VCaP (cell line): Measurements from ENCODE around the gene ITPR2.
"Not testable (repeated sequence)": the region's sequence is repeated elsewhere in the genome, so short reads cannot be mapped to it uniquely, and the experiment has no call there.

ENCODE experiments used
- H3K27ac ChIP-seq: fragments of 450-650 bp; 2 replicates; pipeline ENCODE4 v1.5.1; 2017
- CTCF ChIP-seq: fragments of 450-650 bp; conservative IDR thresholded peaks from 2 replicates; pipeline ENCODE4 v1.5.1; 2017; ENCODE audit warnings: mild to moderate bottlenecking, moderate library complexity

Gene ITPR2

GRCh38 chr12:26737487-26738030 is 95.4 kb downstream of the ITPR2 start:
- no peak for TF ChIP-seq CTCF
- no peak overlapping the region for H3K27ac ChIP-seq

DNA sequence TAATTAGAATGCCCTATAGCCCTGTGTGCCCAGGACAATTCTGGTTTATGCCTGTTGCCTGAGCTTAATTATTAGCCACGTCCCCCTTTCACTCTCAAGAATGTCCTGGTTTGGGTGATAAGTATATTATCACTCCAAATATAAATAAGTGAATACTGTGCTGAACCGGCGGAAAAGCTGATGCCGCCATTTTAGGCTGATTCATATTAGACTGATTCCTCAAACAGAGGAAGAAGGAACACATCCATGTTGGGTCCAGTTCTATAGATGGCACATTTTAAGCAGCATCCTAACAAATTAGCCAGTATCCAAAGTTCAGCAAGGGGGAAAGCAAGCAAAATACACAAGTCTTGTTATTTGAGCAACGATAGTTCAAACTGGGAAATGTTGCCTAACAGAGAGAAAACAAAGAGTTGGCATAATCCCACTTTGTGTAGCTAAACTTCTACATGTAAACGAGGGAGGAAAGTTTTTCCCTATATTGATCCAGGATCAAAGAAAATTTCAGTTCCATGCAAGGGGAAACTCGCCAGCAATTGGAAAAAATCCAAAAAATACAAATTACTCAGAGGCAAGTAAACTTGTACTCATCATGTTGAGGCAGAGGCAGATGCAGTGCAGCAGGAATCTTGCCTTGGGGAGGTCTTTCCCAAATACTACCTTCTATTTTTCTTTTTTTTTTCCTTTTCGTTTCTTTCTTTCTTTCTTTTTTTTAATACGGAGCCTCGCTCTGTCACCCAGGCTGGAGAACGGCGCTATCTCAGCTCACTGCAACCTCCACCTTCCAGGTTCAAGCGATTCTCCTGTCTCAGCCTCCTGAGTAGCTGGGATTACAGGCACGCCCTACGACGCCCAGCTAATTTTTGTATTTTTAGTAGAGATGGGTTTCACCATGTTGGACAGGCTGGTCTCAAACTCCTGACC is 96.2 kb downstream of the ITPR2 start:
- no peak overlapping the region for H3K27ac ChIP-seq
- no peak for TF ChIP-seq CTCF

GRCh38 chr12:26735249-26735639 is 97.8 kb downstream of the ITPR2 start:
- H3K27ac ChIP-seq, result no peak overlapping the region
- no peak for TF ChIP-seq CTCF

DNA sequence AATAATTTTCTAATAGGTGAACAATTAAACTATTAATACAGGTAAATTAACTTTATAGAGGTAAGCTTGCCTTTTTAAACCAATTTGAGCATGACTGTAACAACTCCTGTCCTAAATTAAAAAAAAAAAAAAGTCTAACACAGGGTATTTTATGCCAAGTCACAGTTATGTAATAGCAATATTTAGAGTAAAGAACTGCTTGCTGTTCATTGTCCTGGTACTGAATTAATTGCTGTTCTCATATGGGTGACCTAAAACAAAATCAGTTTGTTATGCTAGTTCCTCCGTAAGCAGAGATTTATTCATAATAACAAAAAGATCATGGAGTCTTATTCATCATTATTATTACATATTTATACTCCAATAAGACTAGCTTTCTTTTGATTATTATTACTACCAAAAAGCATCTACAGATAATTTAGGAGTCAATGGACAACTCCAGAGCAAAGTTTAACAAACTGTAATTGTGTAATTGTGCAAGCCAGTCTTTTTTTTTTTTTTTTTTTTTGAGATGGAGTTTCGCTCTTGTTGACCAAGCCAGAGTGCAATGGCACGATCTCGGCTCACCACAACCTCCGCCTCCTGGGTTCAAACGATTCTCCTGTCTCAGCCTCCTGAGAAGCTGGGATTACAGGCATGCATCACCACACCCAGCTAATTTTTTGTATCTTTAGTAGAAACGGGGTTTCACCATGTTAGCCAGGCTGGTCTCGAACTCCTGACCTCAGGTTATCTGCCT is 98.3 kb downstream of the ITPR2 start:
- no peak for TF ChIP-seq CTCF
- H3K27ac ChIP-seq, result no peak overlapping the region

GRCh38 chr12:26732005-26732908 is 100.7 kb downstream of the ITPR2 start:
- no peak overlapping the region for H3K27ac ChIP-seq
- no peak for TF ChIP-seq CTCF

- no peak overlapping the region for H3K27ac ChIP-seq
- TF ChIP-seq CTCF, result no peak
Measured at GRCh38 chr12:26730481-26731350, 102.3 kb downstream of the ITPR2 start.

DNA sequence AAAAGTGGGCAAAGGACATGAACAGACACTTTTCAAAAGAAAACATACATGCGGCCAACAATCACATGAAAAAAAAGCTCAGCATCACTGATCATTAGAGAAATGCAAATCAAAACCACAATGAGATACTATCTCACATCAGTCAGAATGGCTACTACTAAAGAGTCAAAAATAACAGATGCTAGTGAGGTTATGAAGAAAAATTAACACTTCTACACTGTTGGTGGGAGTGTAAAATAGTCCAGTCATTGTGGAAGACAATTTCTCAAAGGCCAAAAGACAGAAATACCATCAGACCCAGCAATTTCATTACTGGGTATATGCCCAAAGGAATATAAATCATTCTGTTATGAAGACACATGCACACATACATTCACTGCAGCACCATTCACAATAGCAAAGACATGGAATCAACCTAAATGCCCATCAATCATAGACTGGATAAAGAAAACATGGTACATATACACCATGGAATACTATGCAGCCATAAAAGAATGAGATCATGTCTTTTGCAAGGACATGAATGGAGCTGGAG is 103.8 kb downstream of the ITPR2 start:
- H3K27ac ChIP-seq, result not testable (repeated sequence)
